ENCODE results near the gene ETS2. TPM values are rescaled to one million over a fixed set of nuclear protein-coding genes. Genes with fewer than 3 reads are reported as not detected.

Gene ETS2
- polyA plus RNA-seq, 1 donor from 2014 or later: 11.6 TPM

GRCh38 chr21:38869946-38870345 is 64.2 kb downstream of the ETS2 start:
- no peaks in the 10 kb centered on the region for H3K36me3 ChIP-seq (ENCODE audit: insufficient read depth, low read length)
- no peaks in the 10 kb centered on the region for H3K9me3 ChIP-seq (ENCODE audit: low read length)
- H4K20me1 ChIP-seq (ENCODE audit: insufficient read depth): no peaks in the 10 kb centered on the region
- no peak overlapping the region for H3K9ac ChIP-seq (ENCODE audit: low read length)
- H3K4me2 ChIP-seq (ENCODE audit: low read length): no peak overlapping the region
- no peaks in the 10 kb centered on the region for H3K27me3 ChIP-seq (ENCODE audit: insufficient read depth, low read depth, low read length)
- H2AFZ ChIP-seq (ENCODE audit: low read depth, low read length): no peak overlapping the region
- H3K4me3 ChIP-seq (ENCODE audit: low read length): no peak overlapping the region
- no peaks in the 10 kb centered on the region for H3K79me2 ChIP-seq (replicated peaks; ENCODE audit: insufficient read depth, low read length)
- H3K27ac ChIP-seq (ENCODE audit: low read length): no peak overlapping the region
- H3K9me2 ChIP-seq (ENCODE audit: insufficient read depth, low read length): no peaks in the 10 kb centered on the region
- TF ChIP-seq TAF1 (IDR thresholded peaks at IDR 0.05; ENCODE audit: low read depth): no peak
- TF ChIP-seq POLR2AphosphoS5 (IDR thresholded peaks at IDR 0.05): no peak
- TF ChIP-seq CTCF (IDR thresholded peaks at IDR 0.05; ENCODE audit: poor library complexity, severe bottlenecking): no peak
- no peak for TF ChIP-seq EZH2 (IDR thresholded peaks at IDR 0.05; ENCODE audit: borderline replicate concordance, insufficient read depth, low read length, poor library complexity, severe bottlenecking)
- TF ChIP-seq SMC3 (conservative IDR thresholded peaks at IDR 0.05; ENCODE audit: poor library complexity): no peak
- TF ChIP-seq REST (IDR thresholded peaks at IDR 0.05; ENCODE audit: borderline replicate concordance): no peak
- no peak for TF ChIP-seq EP300 (conservative IDR thresholded peaks at IDR 0.05; ENCODE audit: poor library complexity, severe bottlenecking)
- TF ChIP-seq RAD21 (conservative IDR thresholded peaks at IDR 0.05): no peak
- no peak for TF ChIP-seq MXI1 (conservative IDR thresholded peaks at IDR 0.05; ENCODE audit: poor library complexity, severe bottlenecking)
- no peaks in the 10 kb centered on the region for H3F3A ChIP-seq (ENCODE audit: insufficient read depth, low read length, poor library complexity, severe bottlenecking)

All from neural cell (in vitro differentiated cells).